ENCODE measurements around the gene BTG2. TPM values are rescaled to one million over a fixed set of nuclear protein-coding genes. Genes with fewer than 3 reads are reported as not detected.
A peak's percentile ranks its signal among the peaks of the same experiment; 100 is the strongest.

Gene BTG2
- total RNA-seq, 1 experiment from 2014 or later = 2.7 TPM

DNA sequence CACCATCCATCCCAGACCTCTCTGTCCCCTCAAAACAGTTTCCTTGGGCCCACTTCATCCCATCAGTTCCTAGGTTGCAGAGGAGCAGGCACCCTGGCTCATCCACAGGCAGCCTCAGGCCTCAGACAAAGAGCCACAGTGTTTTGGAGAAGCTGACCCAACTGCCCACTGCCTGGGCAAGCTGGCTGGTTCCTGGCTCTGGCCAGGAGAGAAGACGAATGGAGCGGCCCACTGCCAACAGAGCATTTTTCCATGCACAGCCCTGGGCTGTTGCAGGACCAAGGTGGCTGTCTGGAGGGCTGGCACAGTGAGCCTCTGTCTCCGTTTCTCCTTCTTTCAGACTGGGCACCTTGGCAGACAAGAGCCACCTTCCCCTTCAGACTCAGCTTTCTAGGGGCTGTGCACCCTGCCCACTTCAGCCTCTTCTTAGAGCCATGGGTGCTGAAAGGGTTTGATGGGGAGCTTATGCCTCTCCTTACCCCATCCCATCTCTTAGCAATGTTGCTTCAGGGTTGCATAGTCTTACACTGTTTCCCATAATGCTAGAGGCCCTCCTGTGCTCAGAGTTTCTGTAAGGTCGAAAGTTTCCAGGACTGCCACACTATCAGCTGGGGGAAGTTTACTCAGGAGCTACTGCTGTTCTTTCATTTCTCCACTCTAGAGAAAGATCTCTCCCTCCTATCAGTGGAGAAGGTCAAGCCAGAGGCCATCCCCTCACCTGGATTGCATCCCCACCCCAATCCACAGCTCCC, 44.6 kb downstream of the BTG2 start:
- Mint-ChIP-seq H3K27ac (ENCODE audit: unreplicated experiment) (no peak overlapping the region), H3K4me3 (ENCODE audit: low read depth, unreplicated experiment) (no peak overlapping the region), H3K4me1 (ENCODE audit: low read depth, unreplicated experiment) (no peaks in the 10 kb centered on the region), H3K36me3 (ENCODE audit: insufficient read depth, unreplicated experiment) (no peaks in the 10 kb centered on the region), H3K27me3 (ENCODE audit: unreplicated experiment) (peaks cover 100% of the 10 kb centered on the region), H3K9me3 (ENCODE audit: low read depth, unreplicated experiment) (no peaks in the 10 kb centered on the region)
- no peak for DNase-seq
- TF ChIP-seq, protein P1, sequence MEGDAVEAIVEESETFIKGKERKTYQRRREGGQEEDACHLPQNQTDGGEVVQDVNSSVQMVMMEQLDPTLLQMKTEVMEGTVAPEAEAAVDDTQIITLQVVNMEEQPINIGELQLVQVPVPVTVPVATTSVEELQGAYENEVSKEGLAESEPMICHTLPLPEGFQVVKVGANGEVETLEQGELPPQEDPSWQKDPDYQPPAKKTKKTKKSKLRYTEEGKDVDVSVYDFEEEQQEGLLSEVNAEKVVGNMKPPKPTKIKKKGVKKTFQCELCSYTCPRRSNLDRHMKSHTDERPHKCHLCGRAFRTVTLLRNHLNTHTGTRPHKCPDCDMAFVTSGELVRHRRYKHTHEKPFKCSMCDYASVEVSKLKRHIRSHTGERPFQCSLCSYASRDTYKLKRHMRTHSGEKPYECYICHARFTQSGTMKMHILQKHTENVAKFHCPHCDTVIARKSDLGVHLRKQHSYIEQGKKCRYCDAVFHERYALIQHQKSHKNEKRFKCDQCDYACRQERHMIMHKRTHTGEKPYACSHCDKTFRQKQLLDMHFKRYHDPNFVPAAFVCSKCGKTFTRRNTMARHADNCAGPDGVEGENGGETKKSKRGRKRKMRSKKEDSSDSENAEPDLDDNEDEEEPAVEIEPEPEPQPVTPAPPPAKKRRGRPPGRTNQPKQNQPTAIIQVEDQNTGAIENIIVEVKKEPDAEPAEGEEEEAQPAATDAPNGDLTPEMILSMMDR (IDR thresholded peaks at IDR 0.05; ENCODE audit: unreplicated experiment) = no peak
- CTCF ChIA-PET = no interaction called here
- BruUV-seq (replicated peaks) = no TSS peak
- intact Hi-C loops (cut with micrococcal nuclease; ENCODE audit: unreplicated experiment) = no loop called here

- DNase-seq = peak; percentile 13
- Mint-ChIP-seq H3K9me3 (ENCODE audit: low read depth, unreplicated experiment) (no peaks in the 10 kb centered on the region), H3K4me3 (ENCODE audit: low read depth, unreplicated experiment) (no peak within 1 kb of the TSS), H3K27me3 (ENCODE audit: unreplicated experiment) (peaks cover 100% of the 10 kb centered on the region), H3K4me1 (ENCODE audit: low read depth, unreplicated experiment) (no peaks in the 10 kb centered on the region), H3K36me3 (ENCODE audit: insufficient read depth, unreplicated experiment) (no peaks in the 10 kb centered on the region), H3K27ac (ENCODE audit: unreplicated experiment) (no peak within 1 kb of the TSS)
- BruUV-seq (replicated peaks) = no TSS peak
- TF ChIP-seq, protein P1 (IDR thresholded peaks at IDR 0.05; ENCODE audit: unreplicated experiment) = no peak
- intact Hi-C loops (cut with micrococcal nuclease; ENCODE audit: unreplicated experiment) = no loop called here
- CTCF ChIA-PET = interaction anchor here (1.3 kb wide), 1 partner anchor 8 kb away, joined by 3 read pairs; no protein-coding TSS in a partner anchor
These were observed 45.8 kb downstream of the BTG2 start, which contains the start of gene FMOD for GRCh38 chr1:203351037-203351625. Gene FMOD, minus strand, starts transcription at chr1:203351122. Its CDS starts 2,852 bp downstream, at chr1:203348270.

DNA sequence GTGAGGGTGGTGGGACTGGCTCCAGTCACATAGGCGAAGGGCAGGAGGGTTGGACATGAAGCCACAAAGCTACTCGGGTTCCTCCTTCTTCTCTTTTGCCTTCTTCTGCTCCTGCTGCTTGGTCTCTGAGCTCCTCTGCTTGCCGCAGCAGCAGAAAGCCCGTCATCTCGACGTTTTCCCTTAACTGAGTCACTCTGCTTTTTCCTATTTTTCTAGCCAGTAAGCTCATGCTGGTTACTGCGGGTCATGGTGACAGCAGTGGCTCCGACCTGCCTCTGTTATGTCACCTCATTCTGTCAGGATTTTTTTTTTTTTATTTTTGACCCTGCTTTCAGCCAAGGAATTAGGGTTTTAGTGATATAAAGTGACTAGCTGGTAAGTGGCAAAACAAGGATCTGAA, 48.2 kb downstream of the BTG2 start:
- no peak for DNase-seq
- no TSS peak for BruUV-seq (replicated peaks)
- intact Hi-C loops (cut with micrococcal nuclease; ENCODE audit: unreplicated experiment) = no loop called here
- Mint-ChIP-seq H3K4me1 (ENCODE audit: low read depth, unreplicated experiment) (no peaks in the 10 kb centered on the region), H3K36me3 (ENCODE audit: insufficient read depth, unreplicated experiment) (no peaks in the 10 kb centered on the region), H3K27me3 (ENCODE audit: unreplicated experiment) (peaks cover 100% of the 10 kb centered on the region), H3K27ac (ENCODE audit: unreplicated experiment) (no peak overlapping the region), H3K4me3 (ENCODE audit: low read depth, unreplicated experiment) (no peak overlapping the region), H3K9me3 (ENCODE audit: low read depth, unreplicated experiment) (no peaks in the 10 kb centered on the region)
- CTCF ChIA-PET = interaction anchor here (0.6 kb wide), 1 partner anchor 10 kb away, joined by 7 read pairs; no protein-coding TSS in a partner anchor
- TF ChIP-seq, protein P1 (IDR thresholded peaks at IDR 0.05; ENCODE audit: unreplicated experiment) = no peak

DNA sequence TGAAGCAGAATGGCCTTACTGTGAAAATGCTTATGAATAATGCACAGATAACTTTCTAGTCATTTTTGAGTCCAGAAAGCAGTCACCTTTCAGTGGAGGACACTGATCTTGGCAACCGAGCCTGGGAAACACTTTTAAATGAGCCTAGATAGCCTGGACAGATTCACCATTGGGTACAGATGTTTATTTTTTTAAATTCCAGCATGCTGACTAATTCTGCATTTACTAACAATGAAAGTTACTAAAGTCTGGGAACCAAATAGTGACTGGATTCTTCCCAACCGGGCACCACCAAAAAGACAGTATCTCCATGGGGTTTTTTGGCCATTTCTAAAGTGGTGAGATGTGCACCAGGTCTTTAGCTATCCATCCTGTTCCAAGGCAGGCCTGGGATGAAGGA, 48.9 kb downstream of the BTG2 start:
- BruUV-seq (replicated peaks) = no TSS peak
- Mint-ChIP-seq H3K4me3 (ENCODE audit: low read depth, unreplicated experiment) (no peak overlapping the region), H3K36me3 (ENCODE audit: insufficient read depth, unreplicated experiment) (no peaks in the 10 kb centered on the region), H3K9me3 (ENCODE audit: low read depth, unreplicated experiment) (no peaks in the 10 kb centered on the region), H3K4me1 (ENCODE audit: low read depth, unreplicated experiment) (no peaks in the 10 kb centered on the region), H3K27ac (ENCODE audit: unreplicated experiment) (no peak overlapping the region), H3K27me3 (ENCODE audit: unreplicated experiment) (peaks cover 100% of the 10 kb centered on the region)
- DNase-seq = no peak
- intact Hi-C loops (cut with micrococcal nuclease; ENCODE audit: unreplicated experiment) = no loop called here
- TF ChIP-seq, protein P1 (IDR thresholded peaks at IDR 0.05; ENCODE audit: unreplicated experiment) = no peak
- CTCF ChIA-PET = no interaction called here

Measured in Calu3 (cell line).